DOHH2 (cell line): Measurements from ENCODE around the gene CCZ1B.
"Not testable (repeated sequence)": the region's sequence is repeated elsewhere in the genome, so short reads cannot be mapped to it uniquely, and the experiment has no call there.

Experiments used
- H3F3A ChIP-seq: fragments of 200-600 bp; sonication (generic), shearing (Covaris generic); 2 replicates; pipeline ENCODE4 v1.6.0; 2016; ENCODE audit warnings: antibody characterized with exemption, mild to moderate bottlenecking; ENCODE audit not compliant: control insufficient read depth, insufficient read depth
- H3K27ac ChIP-seq: fragments of 200-600 bp; sonication (generic); 2 replicates; pipeline ENCODE4 v1.5.1; 2014; ENCODE audit warnings: low read depth, mild to moderate bottlenecking, low read length, moderate library complexity
- H3K27me3 ChIP-seq: fragments of 200-600 bp; sonication (generic); 2 replicates; pipeline ENCODE4 v1.6.1; 2014; ENCODE audit warnings: mild to moderate bottlenecking, low read length, mixed read lengths; ENCODE audit not compliant: control insufficient read depth
- H3K36me3 ChIP-seq: fragments of 200-600 bp; sonication (generic); 2 replicates; pipeline ENCODE4 v1.6.1; 2014; ENCODE audit warnings: mild to moderate bottlenecking, low read length, moderate library complexity, mixed read lengths; ENCODE audit not compliant: control insufficient read depth
- H3K4me1 ChIP-seq: fragments of 200-600 bp; sonication (generic); 2 replicates; pipeline ENCODE4 v1.6.1; 2014; ENCODE audit warnings: mild to moderate bottlenecking, low read length, mixed read lengths; ENCODE audit not compliant: control insufficient read depth
- H3K4me2 ChIP-seq: fragments of 200-600 bp; sonication (generic); 2 replicates; pipeline ENCODE4 v1.6.0; 2014; ENCODE audit warnings: mild to moderate bottlenecking, low read length, moderate library complexity
- H3K4me3 ChIP-seq: fragments of 200-600 bp; sonication (generic); 2 replicates; pipeline ENCODE4 v1.5.1; 2014; ENCODE audit warnings: mild to moderate bottlenecking, low read length, mixed read lengths
- H3K79me2 ChIP-seq: fragments of 200-600 bp; sonication (generic); 2 replicates; pipeline ENCODE4 v1.6.1; 2014; ENCODE audit warnings: mild to moderate bottlenecking, low read length, mixed read lengths; ENCODE audit not compliant: control insufficient read depth
- H3K9me2 ChIP-seq: fragments of 200-600 bp; sonication (generic); replicated peaks from 2 replicates; pipeline ENCODE4 v1.6.1; 2014; ENCODE audit warnings: mild to moderate bottlenecking, low read length, mixed read lengths; ENCODE audit not compliant: control insufficient read depth
- H3K9me3 ChIP-seq: fragments of 200-600 bp; sonication (generic); 2 replicates; pipeline ENCODE4 v1.6.1; 2014; ENCODE audit warnings: antibody characterized with exemption, low read length, mixed read lengths; ENCODE audit not compliant: control insufficient read depth, insufficient read depth
- H4K20me1 ChIP-seq: fragments of 200-600 bp; sonication (generic); 2 replicates; pipeline ENCODE4 v1.6.0; 2014; ENCODE audit warnings: low read depth, mild to moderate bottlenecking, antibody characterized with exemption, low read length, moderate library complexity; ENCODE audit not compliant: control insufficient read depth, insufficient read depth
- CTCF ChIP-seq: fragments of 200-600 bp; sonication (generic); IDR thresholded peaks from one replicate; pipeline ENCODE4 v1.5.1; 2014; ENCODE audit warnings: antibody characterized with exemption, mild to moderate bottlenecking, low read depth, low read length; ENCODE audit not compliant: poor library complexity, severe bottlenecking

CCZ1B gene

GRCh38 chr7:6826151-6826550 is at the start of gene CCZ1B:
Gene CCZ1B, minus strand, starts transcription at chr7:6826275. Its CDS starts 78 bp downstream, at chr7:6826197.
- Histone ChIP-seq H3K4me2 (peak within 1 kb of the TSS; percentile 68), H3K36me3 (peaks cover 21% of the 10 kb centered on the region), H3K79me2 (peaks cover 14% of the 10 kb centered on the region), H3K4me1 (peaks cover 11% of the 10 kb centered on the region), H3K4me3 (peak within 1 kb of the TSS; percentile 77)
- TF ChIP-seq CTCF = peak; percentile 41
- H3K27ac ChIP-seq, H3K9me3 ChIP-seq, H3F3A ChIP-seq, H3K27me3 ChIP-seq, H3K9me2 ChIP-seq, H4K20me1 ChIP-seq: not testable (repeated sequence)

DNA sequence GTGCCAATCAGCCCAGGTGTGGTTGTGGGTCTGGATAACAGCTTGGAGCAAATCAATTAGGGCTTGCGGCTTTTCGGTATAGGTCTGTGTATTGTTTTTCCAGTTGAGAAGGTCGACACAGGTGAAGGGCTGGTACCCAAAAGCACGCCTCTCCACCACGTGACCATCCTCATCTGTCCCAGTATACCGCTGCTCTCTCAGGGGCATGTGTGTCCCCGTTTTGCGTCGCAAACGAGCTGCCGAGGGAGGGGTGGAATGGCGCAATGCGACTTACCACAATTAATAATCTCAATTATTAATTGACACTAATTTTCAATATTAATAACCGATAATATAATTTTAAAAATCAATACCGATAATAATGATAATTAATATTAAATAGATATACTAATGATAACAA is 48.9 kb upstream of the CCZ1B start:
- not testable (repeated sequence) for H3K9me3 ChIP-seq, H3K27ac ChIP-seq, H3K4me2 ChIP-seq, H3K36me3 ChIP-seq, H3K4me1 ChIP-seq, H3K27me3 ChIP-seq, H3K9me2 ChIP-seq, H4K20me1 ChIP-seq, H3K79me2 ChIP-seq, H3F3A ChIP-seq, H3K4me3 ChIP-seq

DNA sequence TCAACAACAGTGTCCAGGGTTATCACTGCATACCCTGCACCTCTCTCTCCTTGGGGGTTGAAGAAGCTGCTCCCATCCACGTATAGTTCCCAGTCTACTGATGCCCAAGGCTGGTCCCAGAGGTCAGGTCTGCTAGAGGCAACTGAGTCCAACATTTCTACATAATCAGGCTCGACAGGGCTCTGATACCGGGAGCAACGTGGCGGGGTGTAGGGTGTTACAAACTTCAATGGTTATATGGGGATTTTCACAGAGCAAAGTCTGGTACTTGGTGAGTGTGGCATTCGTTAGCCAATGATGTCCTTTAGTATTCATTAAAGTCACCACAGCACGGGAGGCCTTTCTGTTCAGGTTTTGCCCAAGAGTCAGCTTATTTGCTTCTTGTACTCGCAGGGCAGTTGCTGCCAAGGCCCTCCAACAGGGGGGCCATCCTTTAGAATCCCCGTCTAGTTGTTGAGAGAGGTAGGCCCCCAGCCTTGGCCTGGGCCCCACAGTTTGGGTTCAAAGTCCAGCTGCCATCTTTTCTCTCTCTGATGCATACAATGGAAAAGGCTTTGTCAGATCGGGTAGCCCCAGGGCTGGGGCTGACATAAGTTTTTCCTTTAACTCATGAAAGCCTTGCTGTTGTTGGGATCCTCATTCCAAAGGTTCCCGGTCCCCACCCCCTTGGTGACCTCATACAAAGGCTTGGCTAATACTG is 46.3 kb upstream of the CCZ1B start:
- H3F3A ChIP-seq, H3K9me2 ChIP-seq, H3K36me3 ChIP-seq, H3K9me3 ChIP-seq, H3K79me2 ChIP-seq, H3K4me1 ChIP-seq, H3K4me2 ChIP-seq, H3K27me3 ChIP-seq, H4K20me1 ChIP-seq, H3K27ac ChIP-seq, H3K4me3 ChIP-seq: not testable (repeated sequence)

DNA sequence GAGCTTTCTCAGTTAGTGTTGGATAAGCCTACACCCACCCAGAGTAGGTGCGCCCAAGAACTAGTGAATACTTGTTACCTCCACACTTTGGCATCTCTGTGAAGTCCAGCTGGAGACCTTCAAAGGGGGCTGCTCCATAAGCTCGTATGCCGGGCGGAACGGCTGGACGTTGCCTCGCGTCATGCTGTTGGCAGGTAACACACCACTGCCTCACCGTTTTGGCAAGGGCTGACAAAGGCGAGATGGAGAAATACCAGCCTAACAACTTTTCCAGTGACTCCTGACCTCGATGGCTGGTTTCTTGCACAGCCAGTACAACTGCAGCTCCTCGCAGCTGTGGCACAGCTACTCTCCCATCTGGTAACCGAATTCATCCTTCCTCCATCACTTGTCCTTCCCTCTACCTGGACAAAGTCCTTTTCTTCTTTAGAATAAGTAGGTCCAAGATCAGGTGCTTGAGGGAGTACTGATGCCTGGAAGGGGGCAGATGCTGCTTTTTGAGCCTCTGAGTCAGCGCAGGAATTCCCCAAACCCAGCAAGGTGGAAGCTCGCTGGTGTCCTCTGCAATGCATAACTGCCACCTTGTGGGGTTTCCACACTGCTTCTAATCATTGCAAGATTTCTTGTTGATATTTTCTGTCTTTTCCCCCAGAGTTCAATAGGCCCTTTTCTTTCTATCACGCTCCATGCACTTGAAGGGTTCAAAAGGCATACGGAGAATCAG is 45.5 kb upstream of the CCZ1B start:
- H4K20me1 ChIP-seq, H3K9me2 ChIP-seq, H3K27me3 ChIP-seq, H3K79me2 ChIP-seq, H3K27ac ChIP-seq, H3K4me2 ChIP-seq, H3F3A ChIP-seq, H3K4me1 ChIP-seq, H3K9me3 ChIP-seq, H3K36me3 ChIP-seq, H3K4me3 ChIP-seq: not testable (repeated sequence)

DNA sequence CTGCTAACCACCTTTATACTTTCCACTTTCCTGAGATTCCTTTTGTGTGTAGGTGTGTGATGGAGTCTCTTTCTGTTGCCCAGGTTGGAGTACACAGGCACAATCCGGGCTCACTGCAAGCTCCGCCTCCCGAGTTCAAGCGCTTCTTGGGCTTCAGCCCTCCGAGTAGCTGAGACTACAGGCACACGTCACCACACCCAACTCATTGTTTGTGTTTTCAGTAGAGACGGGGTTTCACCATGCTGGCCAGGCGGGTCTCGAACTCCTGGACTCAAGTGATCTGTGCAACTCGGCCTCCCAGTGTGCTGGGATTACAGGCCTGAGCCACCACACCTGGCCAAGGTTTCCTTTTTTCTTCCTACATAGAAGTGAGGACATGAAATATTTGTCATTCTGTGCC is 38.7 kb upstream of the CCZ1B start:
- not testable (repeated sequence) for H3K79me2 ChIP-seq, H3K4me1 ChIP-seq, H3K36me3 ChIP-seq, H3K27ac ChIP-seq, H3K4me2 ChIP-seq, H3F3A ChIP-seq, H4K20me1 ChIP-seq, H3K9me2 ChIP-seq, H3K27me3 ChIP-seq, H3K9me3 ChIP-seq, H3K4me3 ChIP-seq

DNA sequence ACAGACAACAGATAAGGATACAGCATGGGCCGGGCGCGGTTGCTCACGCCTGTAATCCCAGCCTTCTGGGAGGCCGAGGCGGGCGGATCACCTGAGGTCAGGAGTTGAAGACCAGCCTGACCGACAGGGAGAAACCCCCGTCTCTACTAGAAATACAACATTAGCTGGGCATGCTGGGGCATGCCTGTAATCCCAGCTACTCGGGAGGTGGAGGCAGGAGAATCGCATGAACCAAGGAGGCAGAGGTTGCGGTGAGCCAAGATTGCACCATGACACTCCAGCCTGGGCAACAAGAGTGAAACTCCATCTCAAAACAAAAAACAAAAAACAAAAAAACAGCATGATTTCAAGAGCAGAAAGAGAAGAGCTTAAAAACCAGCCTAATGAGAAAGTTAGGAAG is 38.1 kb upstream of the CCZ1B start:
- not testable (repeated sequence) for H3K4me1 ChIP-seq

DNA sequence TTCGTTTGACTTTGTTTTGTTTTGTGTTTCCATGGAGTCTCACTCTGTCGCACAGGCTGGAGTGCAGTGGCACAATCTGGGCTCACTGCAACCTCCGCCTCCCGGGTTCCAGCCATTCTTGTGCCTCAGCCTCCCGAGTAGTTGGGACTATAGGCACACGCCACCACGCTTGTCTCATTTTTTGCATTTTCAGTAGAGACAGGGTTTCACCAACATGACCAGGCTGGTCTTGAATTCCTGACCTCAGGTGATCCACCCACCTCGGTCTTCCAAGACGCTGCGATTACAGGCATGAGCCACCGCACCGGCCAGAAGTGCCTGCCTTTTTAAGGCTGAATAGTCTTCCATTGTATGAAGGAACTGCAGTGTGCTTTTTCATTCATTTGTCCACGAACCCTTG is 36.8 kb upstream of the CCZ1B start:
- H3K4me3 ChIP-seq, H3K4me1 ChIP-seq, H3F3A ChIP-seq, H4K20me1 ChIP-seq, H3K4me2 ChIP-seq, H3K9me2 ChIP-seq, H3K27me3 ChIP-seq, H3K27ac ChIP-seq, H3K36me3 ChIP-seq, H3K79me2 ChIP-seq, H3K9me3 ChIP-seq: not testable (repeated sequence)

More for the DNA sequence above, 38.1 kb upstream of the CCZ1B start:
- not testable (repeated sequence) for H4K20me1 ChIP-seq, H3K36me3 ChIP-seq, H3K79me2 ChIP-seq, H3K9me2 ChIP-seq, H3K27me3 ChIP-seq, H3F3A ChIP-seq, H3K4me3 ChIP-seq, H3K9me3 ChIP-seq, H3K27ac ChIP-seq, H3K4me2 ChIP-seq
